Measurements from ENCODE around the gene UBE3B. TPM values are rescaled to one million over a fixed set of nuclear protein-coding genes. Genes with fewer than 3 reads are reported as not detected.
A peak's percentile ranks its signal among the peaks of the same experiment; 100 is the strongest.

The UBE3B gene
- total RNA-seq, 6 experiments from 2014 or later = 41.3 to 43.6 (median 43.1) TPM

DNA sequence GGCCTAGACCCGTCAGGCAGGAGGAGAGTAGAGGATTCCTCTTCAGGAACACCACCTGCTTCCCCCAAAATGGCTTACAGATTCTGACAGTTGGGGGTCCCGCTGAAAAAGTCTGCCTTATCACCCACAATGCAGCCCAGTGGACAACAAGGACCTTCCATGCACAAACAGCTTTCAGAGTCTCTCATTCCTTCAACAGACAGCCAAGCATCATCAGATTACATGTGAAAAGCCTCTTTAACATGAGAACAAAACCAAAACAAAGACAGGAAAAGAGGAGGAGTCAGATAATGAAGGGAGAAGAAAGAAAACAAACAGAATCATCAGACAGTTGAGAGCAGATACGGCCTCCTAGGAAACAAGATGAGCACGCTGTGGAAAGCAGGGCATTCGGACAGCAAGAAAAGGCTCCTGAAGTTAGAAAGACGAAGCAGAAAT, 18.6 kb upstream of the UBE3B start:
- DNase-seq = no peak
- H3K27ac Mint-ChIP-seq = peak overlapping the region; percentile 99

DNA sequence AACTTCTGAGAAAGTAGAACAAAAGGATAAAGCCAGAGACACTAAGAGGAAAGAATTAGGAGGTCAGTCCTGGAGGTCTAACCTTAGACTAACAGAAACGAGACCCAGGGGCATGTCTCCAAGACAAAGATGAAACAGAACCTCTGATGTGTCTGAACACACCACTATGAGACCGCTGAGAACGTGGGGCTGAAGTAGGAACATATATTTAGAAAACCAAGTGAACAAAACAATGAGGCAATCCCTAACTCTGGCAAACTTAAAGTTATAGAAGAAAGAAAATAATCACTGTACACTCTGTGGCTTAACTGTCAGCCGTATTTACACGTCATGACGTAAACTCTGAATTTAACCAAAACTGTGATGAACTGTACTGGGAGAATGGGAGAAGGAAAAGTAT, 18.2 kb upstream of the UBE3B start:
- DNase-seq = no peak
- Mint-ChIP-seq H3K27ac (peak overlapping the region; percentile 99), H3K9me3 (no peaks in the 10 kb centered on the region), H3K4me1 (ENCODE audit: low read depth) (peaks cover 92% of the 10 kb centered on the region), H3K27me3 (ENCODE audit: insufficient read depth) (peaks cover 4% of the 10 kb centered on the region), H3K4me3 (peak overlapping the region; percentile 47), H3K36me3 (ENCODE audit: low read depth) (peaks cover 67% of the 10 kb centered on the region)
- TF ChIP-seq, protein P1, sequence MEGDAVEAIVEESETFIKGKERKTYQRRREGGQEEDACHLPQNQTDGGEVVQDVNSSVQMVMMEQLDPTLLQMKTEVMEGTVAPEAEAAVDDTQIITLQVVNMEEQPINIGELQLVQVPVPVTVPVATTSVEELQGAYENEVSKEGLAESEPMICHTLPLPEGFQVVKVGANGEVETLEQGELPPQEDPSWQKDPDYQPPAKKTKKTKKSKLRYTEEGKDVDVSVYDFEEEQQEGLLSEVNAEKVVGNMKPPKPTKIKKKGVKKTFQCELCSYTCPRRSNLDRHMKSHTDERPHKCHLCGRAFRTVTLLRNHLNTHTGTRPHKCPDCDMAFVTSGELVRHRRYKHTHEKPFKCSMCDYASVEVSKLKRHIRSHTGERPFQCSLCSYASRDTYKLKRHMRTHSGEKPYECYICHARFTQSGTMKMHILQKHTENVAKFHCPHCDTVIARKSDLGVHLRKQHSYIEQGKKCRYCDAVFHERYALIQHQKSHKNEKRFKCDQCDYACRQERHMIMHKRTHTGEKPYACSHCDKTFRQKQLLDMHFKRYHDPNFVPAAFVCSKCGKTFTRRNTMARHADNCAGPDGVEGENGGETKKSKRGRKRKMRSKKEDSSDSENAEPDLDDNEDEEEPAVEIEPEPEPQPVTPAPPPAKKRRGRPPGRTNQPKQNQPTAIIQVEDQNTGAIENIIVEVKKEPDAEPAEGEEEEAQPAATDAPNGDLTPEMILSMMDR (IDR thresholded peaks at IDR 0.05) = no peak

More for the DNA sequence above, 18.6 kb upstream of the UBE3B start:
- Mint-ChIP-seq H3K4me3 (peak overlapping the region; percentile 47), H3K36me3 (ENCODE audit: low read depth) (peaks cover 67% of the 10 kb centered on the region), H3K4me1 (ENCODE audit: low read depth) (peaks cover 91% of the 10 kb centered on the region), H3K27me3 (ENCODE audit: insufficient read depth) (peaks cover 4% of the 10 kb centered on the region), H3K9me3 (no peaks in the 10 kb centered on the region)
- TF ChIP-seq, protein P1 (IDR thresholded peaks at IDR 0.05) = no peak

DNA sequence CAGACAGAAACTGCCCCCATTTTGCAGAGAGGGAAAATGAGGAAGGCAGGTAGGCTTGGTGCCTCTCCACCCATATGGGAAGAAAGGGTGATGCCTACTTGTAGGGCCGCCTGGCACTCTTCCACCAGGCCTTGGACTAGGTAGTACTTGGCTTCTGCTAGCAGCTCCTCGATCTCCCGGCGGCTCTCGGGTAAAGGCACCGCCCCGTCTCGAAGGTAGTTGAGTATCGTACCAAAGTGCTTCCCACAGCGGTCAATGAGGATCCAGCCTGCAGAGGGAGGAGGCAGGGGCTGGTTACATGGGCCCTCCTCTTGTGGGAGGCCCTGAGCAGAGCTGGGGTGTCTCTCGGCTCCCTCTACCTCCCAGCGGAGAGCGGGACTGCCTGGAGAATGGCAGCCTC, 16.9 kb upstream of the UBE3B start:
- H3K9me3 Mint-ChIP-seq = no peaks in the 10 kb centered on the region
- peaks cover 99% of the 10 kb centered on the region for H3K4me1 Mint-ChIP-seq (ENCODE audit: low read depth)
- peaks cover 5% of the 10 kb centered on the region for H3K27me3 Mint-ChIP-seq (ENCODE audit: insufficient read depth)
- TF ChIP-seq, protein P1 (IDR thresholded peaks at IDR 0.05) = no peak
- H3K36me3 Mint-ChIP-seq (ENCODE audit: low read depth) = peaks cover 75% of the 10 kb centered on the region
- H3K4me3 Mint-ChIP-seq = no peak overlapping the region
- DNase-seq = no peak
- H3K27ac Mint-ChIP-seq = peak overlapping the region; percentile 99

DNA sequence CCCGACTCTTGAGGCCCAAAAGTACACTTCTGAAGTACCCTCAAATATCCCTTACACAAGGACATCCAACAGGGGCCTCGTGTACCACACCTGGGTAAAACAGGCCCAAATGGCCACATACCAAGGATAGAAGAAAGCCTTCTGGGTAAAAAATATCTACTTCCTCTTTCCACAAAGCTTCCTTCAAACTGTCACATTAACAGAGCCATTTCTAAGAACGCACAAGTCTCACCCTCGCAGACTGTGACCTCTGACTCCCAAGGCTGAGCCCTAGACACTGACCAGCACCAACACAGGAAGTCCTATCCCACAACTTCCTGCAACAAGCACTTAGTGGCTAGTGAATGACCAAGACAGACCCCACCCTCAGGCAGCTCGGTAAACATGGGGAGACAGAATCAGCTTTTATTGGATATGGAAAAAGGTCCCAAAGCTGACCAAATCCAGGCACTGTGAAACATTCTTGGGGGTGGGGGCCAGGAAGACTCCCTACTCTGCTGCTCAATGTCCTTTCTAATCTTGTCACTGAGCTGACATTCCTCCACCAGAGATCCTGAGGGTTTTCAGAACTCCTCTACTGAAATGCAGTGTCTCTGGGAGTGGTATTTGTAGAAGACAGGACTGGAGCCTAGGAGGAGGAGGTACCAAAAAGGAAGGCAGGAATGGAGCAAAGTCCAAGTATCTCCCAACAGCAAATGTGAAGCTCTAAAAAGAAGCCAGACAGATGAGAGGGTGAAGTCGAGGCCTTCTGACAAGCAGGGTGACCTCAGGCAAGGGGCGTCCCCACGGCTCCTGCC, 16.2 kb upstream of the UBE3B start:
- H3K27ac Mint-ChIP-seq = peak overlapping the region; percentile 99
- peaks cover 99% of the 10 kb centered on the region for H3K4me1 Mint-ChIP-seq (ENCODE audit: low read depth)
- peak overlapping the region; percentile 79 for H3K4me3 Mint-ChIP-seq
- peaks cover 5% of the 10 kb centered on the region for H3K27me3 Mint-ChIP-seq (ENCODE audit: insufficient read depth)
- no peaks in the 10 kb centered on the region for H3K9me3 Mint-ChIP-seq
- peaks cover 72% of the 10 kb centered on the region for H3K36me3 Mint-ChIP-seq (ENCODE audit: low read depth)
- TF ChIP-seq, protein P1 (IDR thresholded peaks at IDR 0.05) = no peak
- no peak for DNase-seq

DNA sequence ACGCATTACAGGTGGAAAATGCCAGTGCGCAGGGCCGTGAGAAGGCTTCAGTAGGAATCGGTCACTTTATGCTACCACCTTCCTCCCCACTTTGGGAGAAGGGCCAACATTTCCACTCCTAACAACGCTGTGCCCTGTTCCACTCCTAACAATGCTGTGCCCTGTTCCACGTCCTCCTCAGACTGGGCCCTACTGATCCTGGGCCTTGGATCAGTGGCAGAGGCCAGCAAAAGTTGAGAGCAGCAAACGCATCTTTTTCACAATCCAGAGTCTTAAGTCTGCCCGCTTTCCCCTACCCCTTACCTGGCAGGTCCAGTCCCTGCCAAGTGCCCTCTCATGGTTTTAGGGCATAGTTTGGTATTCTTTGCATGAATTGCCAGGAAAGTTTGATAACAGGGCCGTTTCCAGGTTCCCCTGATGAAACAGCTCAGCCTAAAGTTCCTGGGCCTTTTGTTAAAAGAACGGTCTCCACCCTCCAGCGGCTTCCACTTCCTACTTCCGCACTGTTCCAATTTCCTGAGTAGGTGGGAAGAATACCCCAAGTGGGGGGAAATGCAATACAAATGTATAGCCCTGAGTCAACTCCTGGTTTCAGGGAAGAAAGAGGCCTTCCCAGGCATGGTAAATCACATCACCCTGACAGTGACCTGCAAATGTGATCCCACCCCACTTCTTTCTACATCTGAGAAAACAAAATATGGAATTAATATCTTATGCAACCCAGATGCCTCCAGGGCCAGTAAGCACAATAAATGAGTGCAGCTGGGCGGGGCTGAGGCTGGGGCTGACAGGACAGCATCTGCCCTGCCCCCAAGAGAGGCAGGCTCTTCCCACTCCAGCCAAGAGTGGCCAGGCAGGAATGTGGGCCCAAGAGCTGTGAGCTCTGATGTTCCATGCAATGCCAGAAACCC, 15.3 kb upstream of the UBE3B start:
- peaks cover 99% of the 10 kb centered on the region for H3K4me1 Mint-ChIP-seq (ENCODE audit: low read depth)
- peak overlapping the region; percentile 99 for H3K27ac Mint-ChIP-seq
- peaks cover 63% of the 10 kb centered on the region for H3K36me3 Mint-ChIP-seq (ENCODE audit: low read depth)
- peak; percentile 90 for DNase-seq
- no peaks in the 10 kb centered on the region for H3K9me3 Mint-ChIP-seq
- peaks cover 5% of the 10 kb centered on the region for H3K27me3 Mint-ChIP-seq (ENCODE audit: insufficient read depth)
- TF ChIP-seq, protein P1 (IDR thresholded peaks at IDR 0.05) = no peak
- peak overlapping the region; percentile 79 for H3K4me3 Mint-ChIP-seq

All from HFFc6 (cell line).